SU-DHL-6 (cell line): ENCODE measurements around the gene MRPL22.
A peak's percentile ranks its signal among the peaks of the same experiment; 100 is the strongest.

Source experiments
- H2AFZ ChIP-seq: fragments of 200-600 bp; sonication (generic); 2 replicates; pipeline ENCODE4 v1.6.1; 2014; ENCODE audit warnings: low read depth, mild to moderate bottlenecking, moderate library complexity, mixed read lengths, antibody characterized with exemption, low read length; ENCODE audit not compliant: severe bottlenecking
- H3F3A ChIP-seq: fragments of 200-600 bp; shearing (Covaris generic); 2 replicates; pipeline ENCODE4 v1.6.0; 2016; ENCODE audit warnings: antibody characterized with exemption, mild to moderate bottlenecking; ENCODE audit not compliant: insufficient read depth
- H3K27ac ChIP-seq: fragments of 200-600 bp; sonication (generic); 2 replicates; pipeline ENCODE4 v1.5.1; 2016; ENCODE audit warnings: low read depth, mild to moderate bottlenecking, low read length, moderate library complexity, mixed read lengths
- H3K27me3 ChIP-seq: fragments of 200-600 bp; sonication (generic), shearing (Covaris generic); 2 replicates; pipeline ENCODE4 v1.6.0; 2014; ENCODE audit warnings: mild to moderate bottlenecking, low read length
- H3K36me3 ChIP-seq: fragments of 200-600 bp; sonication (generic); 2 replicates; pipeline ENCODE4 v1.6.1; 2014; ENCODE audit warnings: mild to moderate bottlenecking, low read length, mixed read lengths
- H3K4me2 ChIP-seq: fragments of 300-600, 200-600 bp; shearing (Covaris generic), sonication (generic); 2 replicates; pipeline ENCODE4 v1.6.0; 2014; ENCODE audit warnings: low read length, low read depth, mild to moderate bottlenecking; ENCODE audit not compliant: poor library complexity, severe bottlenecking
- H3K4me3 ChIP-seq: fragments of 200-600 bp; sonication (generic); 2 replicates; pipeline ENCODE4 v1.5.1; 2014; ENCODE audit warnings: antibody characterized with exemption, low read length, mild to moderate bottlenecking, mixed read lengths; ENCODE audit not compliant: insufficient read depth, poor library complexity, severe bottlenecking
- H3K79me2 ChIP-seq: fragments of 200-600 bp; sonication (generic); 2 replicates; pipeline ENCODE4 v1.6.1; 2014; ENCODE audit warnings: mild to moderate bottlenecking, low read length, moderate library complexity; ENCODE audit not compliant: insufficient read depth
- H3K9ac ChIP-seq: fragments of 200-600 bp; sonication (generic); 2 replicates; pipeline ENCODE4 v1.7.0; 2014; ENCODE audit warnings: mild to moderate bottlenecking, low read length
- H3K9me2 ChIP-seq: fragments of 200-600 bp; sonication (generic); replicated peaks from 2 replicates; pipeline ENCODE4 v1.6.1; 2014; ENCODE audit warnings: low read length; ENCODE audit not compliant: insufficient read depth
- H3K9me3 ChIP-seq: fragments of 200-600 bp; sonication (generic); 2 replicates; pipeline ENCODE4 v1.6.1; 2014; ENCODE audit warnings: low read length, mixed read lengths; ENCODE audit not compliant: insufficient read depth
- H4K20me1 ChIP-seq: fragments of 200-600 bp; sonication (generic); 2 replicates; pipeline ENCODE4 v1.6.1; 2014; ENCODE audit warnings: low read depth, mild to moderate bottlenecking, antibody characterized with exemption, low read length, moderate library complexity, mixed read lengths
- CTCF ChIP-seq: fragments of 200-600 bp; sonication (generic); IDR thresholded peaks from one replicate; pipeline ENCODE4 v1.5.1; 2017; ENCODE audit warnings: antibody characterized with exemption, mild to moderate bottlenecking, low read length, moderate library complexity; ENCODE audit not compliant: insufficient read depth, poor library complexity, severe bottlenecking
- EZH2phosphoT487 ChIP-seq: fragments of 200-600 bp; sonication (generic), shearing (Covaris generic); conservative IDR thresholded peaks from 2 replicates; pipeline ENCODE4 v1.6.1; 2018; ENCODE audit warnings: mild to moderate bottlenecking, antibody characterized with exemption, low read length, moderate library complexity, mixed read lengths

Gene MRPL22

GRCh38 chr5:154967421-154968024, 26.6 kb downstream of the MRPL22 start:
- no peaks in the 10 kb centered on the region for H4K20me1 ChIP-seq
- no peaks in the 10 kb centered on the region for H3K27me3 ChIP-seq
- no peak for TF ChIP-seq EZH2phosphoT487
- TF ChIP-seq CTCF: peak; percentile 29
- H3F3A ChIP-seq: no peaks in the 10 kb centered on the region
- H3K9ac ChIP-seq: no peak overlapping the region
- H3K9me2 ChIP-seq: no peaks in the 10 kb centered on the region
- H3K27ac ChIP-seq: no peak overlapping the region
- H3K4me2 ChIP-seq: no peak overlapping the region
- no peaks in the 10 kb centered on the region for H3K79me2 ChIP-seq
- no peak overlapping the region for H2AFZ ChIP-seq
- peaks cover 16% of the 10 kb centered on the region; the same call in 1 of the 2 replicates for H3K36me3 ChIP-seq
- H3K9me3 ChIP-seq: no peaks in the 10 kb centered on the region
- H3K4me3 ChIP-seq: no peak overlapping the region

- no peak overlapping the region for H3K9ac ChIP-seq
- no peaks in the 10 kb centered on the region for H3K27me3 ChIP-seq
- no peak overlapping the region for H3K4me2 ChIP-seq
- H3K9me3 ChIP-seq: no peaks in the 10 kb centered on the region
- no peaks in the 10 kb centered on the region for H3K9me2 ChIP-seq
- H3F3A ChIP-seq: no peaks in the 10 kb centered on the region
- no peak overlapping the region for H3K4me3 ChIP-seq
- H4K20me1 ChIP-seq: no peaks in the 10 kb centered on the region
- H2AFZ ChIP-seq: no peak overlapping the region
- H3K36me3 ChIP-seq: peaks cover 12% of the 10 kb centered on the region; the same call in 1 of the 2 replicates
- no peak overlapping the region for H3K27ac ChIP-seq
- TF ChIP-seq CTCF: no peak
- no peaks in the 10 kb centered on the region for H3K79me2 ChIP-seq
Measured at GRCh38 chr5:154968953-154969352, 28.1 kb downstream of the MRPL22 start.

- H3K9ac ChIP-seq: no peak overlapping the region
- peaks cover 12% of the 10 kb centered on the region; the same call in 1 of the 2 replicates for H3K36me3 ChIP-seq
- no peak overlapping the region for H3K4me2 ChIP-seq
- no peak overlapping the region for H3K27ac ChIP-seq
- TF ChIP-seq CTCF: no peak
- TF ChIP-seq EZH2phosphoT487: no peak
- no peaks in the 10 kb centered on the region for H3K79me2 ChIP-seq
- H3K4me3 ChIP-seq: no peak overlapping the region
- no peaks in the 10 kb centered on the region for H3K9me3 ChIP-seq
- no peaks in the 10 kb centered on the region for H4K20me1 ChIP-seq
- no peaks in the 10 kb centered on the region for H3K27me3 ChIP-seq
- no peaks in the 10 kb centered on the region for H3F3A ChIP-seq
- no peaks in the 10 kb centered on the region for H3K9me2 ChIP-seq
- no peak overlapping the region for H2AFZ ChIP-seq
Measured at GRCh38 chr5:154970759-154971158, 29.9 kb downstream of the MRPL22 start.
